ENCODE data around the gene HSPA4. TPM values are rescaled to one million over a fixed set of nuclear protein-coding genes. Genes with fewer than 3 reads are reported as not detected.

HSPA4 gene
- polyA plus RNA-seq, 1 donor from 2014 or later: 75.9 TPM

- TF ChIP-seq POLR2AphosphoS5 (IDR thresholded peaks at IDR 0.05) (no peak), TAF1 (IDR thresholded peaks at IDR 0.05; ENCODE audit: low read depth) (no peak), REST (IDR thresholded peaks at IDR 0.05; ENCODE audit: borderline replicate concordance) (no peak), MXI1 (conservative IDR thresholded peaks at IDR 0.05; ENCODE audit: poor library complexity, severe bottlenecking) (no peak), EP300 (conservative IDR thresholded peaks at IDR 0.05; ENCODE audit: poor library complexity, severe bottlenecking) (no peak), SMC3 (conservative IDR thresholded peaks at IDR 0.05; ENCODE audit: poor library complexity) (no peak), CTCF (IDR thresholded peaks at IDR 0.05; ENCODE audit: poor library complexity, severe bottlenecking) (no peak), EZH2 (IDR thresholded peaks at IDR 0.05; ENCODE audit: borderline replicate concordance, insufficient read depth, low read length, poor library complexity, severe bottlenecking) (no peak), RAD21 (conservative IDR thresholded peaks at IDR 0.05) (no peak)
- peaks cover 4% of the 10 kb centered on the region for H3K79me2 ChIP-seq (replicated peaks; ENCODE audit: insufficient read depth, low read length)
- H4K20me1 ChIP-seq (ENCODE audit: insufficient read depth): no peaks in the 10 kb centered on the region
- no peak overlapping the region for H3K27ac ChIP-seq (ENCODE audit: low read length)
- H3K4me2 ChIP-seq (ENCODE audit: low read length): no peak overlapping the region
- peaks cover 4% of the 10 kb centered on the region for H3F3A ChIP-seq (ENCODE audit: insufficient read depth, low read length, poor library complexity, severe bottlenecking)
- H3K36me3 ChIP-seq (ENCODE audit: insufficient read depth, low read length): no peaks in the 10 kb centered on the region
- H3K9ac ChIP-seq (ENCODE audit: low read length): no peak overlapping the region
- H2AFZ ChIP-seq (ENCODE audit: low read depth, low read length): no peak overlapping the region
- H3K9me2 ChIP-seq (ENCODE audit: insufficient read depth, low read length): no peaks in the 10 kb centered on the region
- H3K27me3 ChIP-seq (ENCODE audit: insufficient read depth, low read depth, low read length): no peaks in the 10 kb centered on the region
- no peak overlapping the region for H3K4me3 ChIP-seq (ENCODE audit: low read length)
- H3K9me3 ChIP-seq (ENCODE audit: low read length): no peaks in the 10 kb centered on the region
Measured at GRCh38 chr5:133047404-133047803, 4.4 kb upstream of the HSPA4 start.

GRCh38 chr5:133048993-133049725 lies 2.7 kb upstream of the HSPA4 start:
- Histone ChIP-seq H3K27ac (ENCODE audit: low read length) (no peak overlapping the region), H3K27me3 (ENCODE audit: insufficient read depth, low read depth, low read length) (no peaks in the 10 kb centered on the region), H3K36me3 (ENCODE audit: insufficient read depth, low read length) (no peaks in the 10 kb centered on the region), H3K9me3 (ENCODE audit: low read length) (no peaks in the 10 kb centered on the region), H3K4me3 (ENCODE audit: low read length) (no peak overlapping the region), H2AFZ (ENCODE audit: low read depth, low read length) (no peak overlapping the region), H4K20me1 (ENCODE audit: insufficient read depth) (peaks cover 3% of the 10 kb centered on the region), H3K79me2 (replicated peaks; ENCODE audit: insufficient read depth, low read length) (peaks cover 21% of the 10 kb centered on the region), H3F3A (ENCODE audit: insufficient read depth, low read length, poor library complexity, severe bottlenecking) (peaks cover 4% of the 10 kb centered on the region), H3K9me2 (ENCODE audit: insufficient read depth, low read length) (no peaks in the 10 kb centered on the region), H3K9ac (ENCODE audit: low read length) (no peak overlapping the region), H3K4me2 (ENCODE audit: low read length) (no peak overlapping the region)
- TF ChIP-seq POLR2AphosphoS5 (IDR thresholded peaks at IDR 0.05) (no peak), EZH2 (IDR thresholded peaks at IDR 0.05; ENCODE audit: borderline replicate concordance, insufficient read depth, low read length, poor library complexity, severe bottlenecking) (no peak), TAF1 (IDR thresholded peaks at IDR 0.05; ENCODE audit: low read depth) (no peak), CTCF (IDR thresholded peaks at IDR 0.05; ENCODE audit: poor library complexity, severe bottlenecking) (no peak), RAD21 (conservative IDR thresholded peaks at IDR 0.05) (no peak)

All from neural cell (in vitro differentiated cells).